ENCODE measurements around the gene DOK3. TPM values are rescaled to one million over a fixed set of nuclear protein-coding genes. Genes with fewer than 3 reads are reported as not detected.

Gene DOK3
- total RNA-seq, 1 donor from 2014 or later, result 4.7 TPM

- Mint-ChIP-seq H3K4me1 (peaks cover 21% of the 10 kb centered on the region), H3K9me3 (no peaks in the 10 kb centered on the region), H3K36me3 (peaks cover 3% of the 10 kb centered on the region), H3K4me3 (peak overlapping the region; percentile 36), H3K27ac (no peak overlapping the region), H3K27me3 (ENCODE audit: low read depth) (peaks cover 12% of the 10 kb centered on the region)
- DNase-seq (ENCODE audit: low spot score in 2 of 2, unreplicated experiment in 2 of 2), result no peak
- TF ChIP-seq, protein P1, sequence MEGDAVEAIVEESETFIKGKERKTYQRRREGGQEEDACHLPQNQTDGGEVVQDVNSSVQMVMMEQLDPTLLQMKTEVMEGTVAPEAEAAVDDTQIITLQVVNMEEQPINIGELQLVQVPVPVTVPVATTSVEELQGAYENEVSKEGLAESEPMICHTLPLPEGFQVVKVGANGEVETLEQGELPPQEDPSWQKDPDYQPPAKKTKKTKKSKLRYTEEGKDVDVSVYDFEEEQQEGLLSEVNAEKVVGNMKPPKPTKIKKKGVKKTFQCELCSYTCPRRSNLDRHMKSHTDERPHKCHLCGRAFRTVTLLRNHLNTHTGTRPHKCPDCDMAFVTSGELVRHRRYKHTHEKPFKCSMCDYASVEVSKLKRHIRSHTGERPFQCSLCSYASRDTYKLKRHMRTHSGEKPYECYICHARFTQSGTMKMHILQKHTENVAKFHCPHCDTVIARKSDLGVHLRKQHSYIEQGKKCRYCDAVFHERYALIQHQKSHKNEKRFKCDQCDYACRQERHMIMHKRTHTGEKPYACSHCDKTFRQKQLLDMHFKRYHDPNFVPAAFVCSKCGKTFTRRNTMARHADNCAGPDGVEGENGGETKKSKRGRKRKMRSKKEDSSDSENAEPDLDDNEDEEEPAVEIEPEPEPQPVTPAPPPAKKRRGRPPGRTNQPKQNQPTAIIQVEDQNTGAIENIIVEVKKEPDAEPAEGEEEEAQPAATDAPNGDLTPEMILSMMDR (IDR thresholded peaks at IDR 0.05; ENCODE audit: unreplicated experiment), result no peak
Measured at GRCh38 chr5:177452688-177453638, 56.7 kb downstream of the DOK3 start.

Other genes starting within 250 kb of the DOK3 start
- 28.3 to 31.8 TPM (median 30.3 TPM) in 3 replicates for gene RAB24, start 206.1 kb downstream of the DOK3 start, total RNA-seq
- gene PRELID1, start 206.0 kb downstream of the DOK3 start, total RNA-seq, result 80.5 to 89.8 TPM (median 81.2 TPM) in 3 replicates
- gene MXD3, start 197.9 kb downstream of the DOK3 start, total RNA-seq, result 18.4 to 19.8 TPM (median 19.2 TPM) in 3 replicates
- gene LMAN2, start 158.2 kb downstream of the DOK3 start, total RNA-seq, result 85.4 to 87.2 TPM (median 87.0 TPM) in 3 replicates
- 13.5 to 16.1 TPM (median 14.1 TPM) in 3 replicates for gene RGS14, start 151.9 kb downstream of the DOK3 start, total RNA-seq
- not detected in 3 replicates for gene SLC34A1, start 125.4 kb downstream of the DOK3 start, total RNA-seq
- gene PFN3, start 109.2 kb downstream of the DOK3 start, total RNA-seq, result not detected in 3 replicates
- 2.1 to 2.7 TPM (median 2.3 TPM) in 3 replicates for gene F12, start 100.3 kb downstream of the DOK3 start, total RNA-seq
- gene GRK6, start 83.2 kb downstream of the DOK3 start, total RNA-seq, result 44.9 to 48.2 TPM (median 45.3 TPM) in 3 replicates
- gene PRR7, start 63.0 kb downstream of the DOK3 start, total RNA-seq, result 5.3 to 5.9 TPM (median 5.7 TPM) in 3 replicates
- 365 to 369 TPM (median 367 TPM) in 3 replicates for gene DBN1, start 36.2 kb downstream of the DOK3 start, total RNA-seq
- gene PDLIM7, start 12.2 kb downstream of the DOK3 start, total RNA-seq, result 472 to 494 TPM (median 482 TPM) in 3 replicates
- gene DDX41, start 7.1 kb upstream of the DOK3 start, total RNA-seq, result 91.2 to 101 TPM (median 95.4 TPM) in 3 replicates
- gene FAM193B, start 44.7 kb upstream of the DOK3 start, total RNA-seq, result 126 to 128 TPM (median 128 TPM) in 3 replicates
- 146 to 157 TPM (median 151 TPM) in 3 replicates for gene TMED9, start 82.4 kb upstream of the DOK3 start, total RNA-seq
- gene B4GALT7, start 90.3 kb upstream of the DOK3 start, total RNA-seq, result 37.4 to 42.0 TPM (median 39.8 TPM) in 3 replicates

All from mesothelial cell of epicardium (in vitro differentiated cells).